HG03460 (cell line): ENCODE results near the gene SBF1.
"Not testable (repeated sequence)": the region's sequence is repeated elsewhere in the genome, so short reads cannot be mapped to it uniquely, and the experiment has no call there.

Experiments
- ATAC-seq: cut with Tn5 transposase; IDR thresholded peaks from one replicate; pipeline ENCODE4 v1.9.1; 2021; ENCODE audit not compliant: unreplicated experiment

Gene SBF1

GRCh38 chr22:50400931-50401330, 73.9 kb downstream of the SBF1 start:
- ATAC-seq = no peak

- ATAC-seq = no peak
Measured at GRCh38 chr22:50400406-50400805, 74.4 kb downstream of the SBF1 start.

GRCh38 chr22:50399751-50400331, 75.0 kb downstream of the SBF1 start:
- no peak for ATAC-seq

GRCh38 chr22:50398831-50399648, 75.8 kb downstream of the SBF1 start:
- ATAC-seq = no peak

- ATAC-seq = not testable (repeated sequence)
Measured at GRCh38 chr22:50397371-50398060, 77.3 kb downstream of the SBF1 start.

DNA sequence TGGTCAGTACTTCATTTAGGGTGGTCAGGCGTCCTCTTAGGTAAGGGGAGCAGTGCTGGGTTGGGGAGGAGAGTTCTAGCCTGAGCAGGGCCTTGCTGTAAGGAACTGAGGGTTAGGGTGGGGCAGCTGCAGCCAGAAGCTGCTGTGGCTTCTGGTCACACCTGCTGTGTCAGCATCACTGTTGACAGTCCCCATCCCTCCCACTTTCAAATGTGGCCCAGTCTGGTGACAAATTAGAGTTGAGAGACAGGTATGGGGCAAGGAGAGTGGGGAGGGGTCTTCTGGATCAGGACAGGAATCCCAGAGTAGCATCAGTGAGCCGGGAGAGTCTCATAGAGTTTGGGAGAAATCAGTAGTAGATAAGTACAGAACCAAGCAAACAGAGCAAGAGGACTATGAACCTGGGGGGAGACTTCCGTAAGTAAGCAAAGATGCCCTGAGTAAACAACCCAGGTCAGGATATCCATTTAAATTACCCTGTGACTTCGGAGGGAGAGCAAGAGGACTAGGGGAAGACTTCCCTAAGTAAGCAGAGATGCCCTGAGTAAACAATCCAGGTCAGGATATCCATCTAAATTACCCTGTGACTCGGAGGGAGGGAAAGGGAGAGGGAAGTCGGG, 78.0 kb downstream of the SBF1 start:
- ATAC-seq = no peak
